ENCODE measurements around the gene JAKMIP1. TPM values are rescaled to one million over a fixed set of nuclear protein-coding genes. Genes with fewer than 3 reads are reported as not detected.

The JAKMIP1 gene
- polyA plus RNA-seq, 3 donors = 0.08 TPM; not detected in 2

GRCh38 chr4:6121941-6122340 lies 78.4 kb downstream of the JAKMIP1 start:
- H3K27me3 Mint-ChIP-seq (ENCODE audit: low read depth in 3 of 3) = peaks cover 4 to 11% (median 5%) of the 10 kb centered on the region in 3 donors
- peaks cover 0 to 3% (median 0%) of the 10 kb centered on the region in 7 donors for H3K9me3 Mint-ChIP-seq
- no peak overlapping the region for H2AFZ ChIP-seq (ENCODE audit: insufficient read depth, low read depth, low read length, poor library complexity, severe bottlenecking)
- no peak overlapping the region for H3K27ac ChIP-seq (ENCODE audit: low read depth in 1 of 2, low read length in 2 of 2)
- no peaks in the 10 kb centered on the region for H3K79me2 ChIP-seq (ENCODE audit: insufficient read depth, low read length)
- H3K9ac ChIP-seq (ENCODE audit: insufficient read depth, low read length, poor library complexity, severe bottlenecking) = no peak overlapping the region
- no peaks in the 10 kb centered on the region for H3K4me1 Mint-ChIP-seq
- H3K36me3 Mint-ChIP-seq = no peaks in the 10 kb centered on the region
- H3K9me3 ChIP-seq (replicated peaks in 1 of 2; ENCODE audit: control insufficient read depth in 1 of 2, insufficient read depth in 1 of 2, low read length in 2 of 2) = peaks cover 0 to 6% of the 10 kb centered on the region in 2 donors
- no peak overlapping the region for H3K4me3 ChIP-seq (replicated peaks in 1 of 3; ENCODE audit: low read depth in 2 of 3, low read length in 3 of 3)
- peaks cover 0 to 2% of the 10 kb centered on the region in 2 donors for H3K27me3 ChIP-seq (ENCODE audit: control insufficient read depth in 2 of 2, insufficient read depth in 2 of 2, low read length in 2 of 2)
- no peaks in the 10 kb centered on the region for H3K36me3 ChIP-seq (replicated peaks in 1 of 2; ENCODE audit: control insufficient read depth in 1 of 2, insufficient read depth in 2 of 2, low read length in 2 of 2)
- no peak for DNase-seq
- intact Hi-C loops (cut with micrococcal nuclease) = no loop called here
- WGBS (ENCODE audit: insufficient coverage) = 97% methylated on average over 5 of the region's 12 CpGs
- no peak overlapping the region for H3K4me3 Mint-ChIP-seq
- H3K4me2 ChIP-seq (replicated peaks; ENCODE audit: extremely low read depth, low read length, poor library complexity, severe bottlenecking) = no peak overlapping the region
- no peaks in the 10 kb centered on the region for H3K4me1 ChIP-seq (ENCODE audit: control insufficient read depth in 1 of 2, insufficient read depth in 2 of 2, low read length in 2 of 2)
- TF ChIP-seq, protein P1, sequence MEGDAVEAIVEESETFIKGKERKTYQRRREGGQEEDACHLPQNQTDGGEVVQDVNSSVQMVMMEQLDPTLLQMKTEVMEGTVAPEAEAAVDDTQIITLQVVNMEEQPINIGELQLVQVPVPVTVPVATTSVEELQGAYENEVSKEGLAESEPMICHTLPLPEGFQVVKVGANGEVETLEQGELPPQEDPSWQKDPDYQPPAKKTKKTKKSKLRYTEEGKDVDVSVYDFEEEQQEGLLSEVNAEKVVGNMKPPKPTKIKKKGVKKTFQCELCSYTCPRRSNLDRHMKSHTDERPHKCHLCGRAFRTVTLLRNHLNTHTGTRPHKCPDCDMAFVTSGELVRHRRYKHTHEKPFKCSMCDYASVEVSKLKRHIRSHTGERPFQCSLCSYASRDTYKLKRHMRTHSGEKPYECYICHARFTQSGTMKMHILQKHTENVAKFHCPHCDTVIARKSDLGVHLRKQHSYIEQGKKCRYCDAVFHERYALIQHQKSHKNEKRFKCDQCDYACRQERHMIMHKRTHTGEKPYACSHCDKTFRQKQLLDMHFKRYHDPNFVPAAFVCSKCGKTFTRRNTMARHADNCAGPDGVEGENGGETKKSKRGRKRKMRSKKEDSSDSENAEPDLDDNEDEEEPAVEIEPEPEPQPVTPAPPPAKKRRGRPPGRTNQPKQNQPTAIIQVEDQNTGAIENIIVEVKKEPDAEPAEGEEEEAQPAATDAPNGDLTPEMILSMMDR (IDR thresholded peaks at IDR 0.05) = no peak
- no peaks in the 10 kb centered on the region for H4K20me1 ChIP-seq (ENCODE audit: insufficient read depth, low read length)
- H3K27ac Mint-ChIP-seq = no peak overlapping the region

- H3K9me3 ChIP-seq (replicated peaks in 1 of 2; ENCODE audit: control insufficient read depth in 1 of 2, insufficient read depth in 1 of 2, low read length in 2 of 2) = peaks cover 0 to 6% of the 10 kb centered on the region in 2 donors
- peaks cover 0 to 5% of the 10 kb centered on the region in 2 donors for H3K27me3 ChIP-seq (ENCODE audit: control insufficient read depth in 2 of 2, insufficient read depth in 2 of 2, low read length in 2 of 2)
- H3K27me3 Mint-ChIP-seq (ENCODE audit: low read depth in 3 of 3) = peaks cover 8 to 17% (median 9%) of the 10 kb centered on the region in 3 donors
- no peak overlapping the region for H3K27ac Mint-ChIP-seq
- 94% methylated on average over 16 of the region's 18 CpGs for WGBS (ENCODE audit: insufficient coverage)
- no peak overlapping the region for H3K27ac ChIP-seq (ENCODE audit: low read depth in 1 of 2, low read length in 2 of 2)
- H3K4me2 ChIP-seq (replicated peaks; ENCODE audit: extremely low read depth, low read length, poor library complexity, severe bottlenecking) = no peak overlapping the region
- no peaks in the 10 kb centered on the region for H3K36me3 ChIP-seq (replicated peaks in 1 of 2; ENCODE audit: control insufficient read depth in 1 of 2, insufficient read depth in 2 of 2, low read length in 2 of 2)
- DNase-seq = no peak
- no peaks in the 10 kb centered on the region for H3K4me1 ChIP-seq (ENCODE audit: control insufficient read depth in 1 of 2, insufficient read depth in 2 of 2, low read length in 2 of 2)
- TF ChIP-seq, protein P1 (IDR thresholded peaks at IDR 0.05) = no peak
- no peak overlapping the region for H3K9ac ChIP-seq (ENCODE audit: insufficient read depth, low read length, poor library complexity, severe bottlenecking)
- H2AFZ ChIP-seq (ENCODE audit: insufficient read depth, low read depth, low read length, poor library complexity, severe bottlenecking) = no peak overlapping the region
- intact Hi-C loops (cut with micrococcal nuclease) = no loop called here
- no peak overlapping the region for H3K4me3 ChIP-seq (replicated peaks in 1 of 3; ENCODE audit: low read depth in 2 of 3, low read length in 3 of 3)
- H4K20me1 ChIP-seq (ENCODE audit: insufficient read depth, low read length) = no peaks in the 10 kb centered on the region
- no peaks in the 10 kb centered on the region for H3K79me2 ChIP-seq (ENCODE audit: insufficient read depth, low read length)
- H3K4me1 Mint-ChIP-seq = no peaks in the 10 kb centered on the region
- peaks cover 0 to 3% (median 0%) of the 10 kb centered on the region in 7 donors for H3K9me3 Mint-ChIP-seq
- no peak overlapping the region for H3K4me3 Mint-ChIP-seq
- no peaks in the 10 kb centered on the region for H3K36me3 Mint-ChIP-seq
Observed at GRCh38 chr4:6121276-6121850, 79.0 kb downstream of the JAKMIP1 start.

All from CD14-positive monocyte (primary cell).